Esophagus muscularis mucosa (tissue), 4 donors: ENCODE results near the gene OGA. TPM values are rescaled to one million over a fixed set of nuclear protein-coding genes. Genes with fewer than 3 reads are reported as not detected.

Source experiments
- DNase-seq: peaks from one replicate; pipeline ENCODE4 v3.0.0-alpha.2; 2017; ENCODE audit errors: extremely low spot score
- H3K27ac ChIP-seq, 4 donors: fragments of 200-600 bp; sonication (generic); replicated peaks in 1 of 4; 1 replicate in 3 of 4; 2 replicates in 1 of 4; pipeline ENCODE4 v1.5.1; 2016 to 2019; ENCODE audit warnings: mild to moderate bottlenecking in 1 of 4
- H3K27me3 ChIP-seq, 4 donors: fragments of 200-600 bp; sonication (generic); one replicate each; pipeline versions ENCODE4 v1.5.1 to v1.6.0; 2016 to 2019
- H3K36me3 ChIP-seq, 4 donors: fragments of 200-600 bp; sonication (generic); one replicate each; pipeline ENCODE4 v1.5.1; 2016 to 2019
- H3K4me1 ChIP-seq, 4 donors: fragments of 200-600 bp; sonication (generic); one replicate each; pipeline ENCODE4 v1.5.1; 2016 to 2019
- H3K4me3 ChIP-seq, 4 donors: fragments of 200-600 bp; sonication (generic); 1 replicate in 2 of 4; 2 replicates in 2 of 4; pipeline ENCODE4 v1.5.1; 2016 to 2019; ENCODE audit warnings: mild to moderate bottlenecking in 4 of 4, moderate library complexity in 1 of 4
- H3K9me3 ChIP-seq, 4 donors: fragments of 200-600 bp; sonication (generic); 1 replicate in 3 of 4; 2 replicates in 1 of 4; pipeline ENCODE4 v1.5.1; 2016 to 2019
- CTCF ChIP-seq, 3 experiments: fragments of 200-600 bp in 2 of 3; fragments of 450-650 bp in 1 of 3; sonication (generic) in 2 of 3; IDR thresholded peaks; one replicate each; pipeline ENCODE4 v1.5.1; 2017 to 2019; ENCODE audit warnings: antibody characterized with exemption in 3 of 3, mild to moderate bottlenecking in 2 of 3, moderate library complexity in 1 of 3
- EP300 ChIP-seq: sonication (generic); formaldehyde crosslinking; IDR thresholded peaks from one replicate; pipeline ENCODE4 v1.6.1; 2017; ENCODE audit warnings: antibody characterized with exemption
- POLR2A ChIP-seq: fragments of 450-650 bp; IDR thresholded peaks from one replicate; pipeline ENCODE4 v1.6.1; 2017; ENCODE audit warnings: antibody characterized with exemption, moderate library complexity, mild to moderate bottlenecking, low read depth
- POLR2AphosphoS5 ChIP-seq, 2 donors: sonication (generic); formaldehyde crosslinking; IDR thresholded peaks; one replicate each; pipeline ENCODE4 v1.6.1; 2017; ENCODE audit warnings: antibody characterized with exemption in 2 of 2
- whole genome bisulfite sequencing: methylation state at CpG from one replicate; pipeline ENCODE4 v1.1.5; 2018; 5-methylcytosine and 5-hydroxymethylcytosine counted together
- intact Hi-C: fragments of 100-400 bp; cut with DNase I; formaldehyde crosslinking; loops from one replicate; pipeline ENCODE4 v1.15.1; 2023
- total RNA-seq, 4 donors: library from RNA; depleted of rRNA; stranded (reverse); fragments of >200 nt; gene quantifications; one replicate each; pipeline versions ENCODE4 v1.1.0 to v1.2.1, GENCODE V29; 2016

OGA gene
- total RNA-seq, 4 donors from 2014 or later, result 85.4 to 131 (median 101) TPM

GRCh38 chr10:101778781-101779543, 39.3 kb downstream of the OGA start:
- peaks cover 54 to 82% (median 79%) of the 10 kb centered on the region in 4 donors for H3K4me1 ChIP-seq

GRCh38 chr10:101778151-101778780, 40.0 kb downstream of the OGA start:
- TF ChIP-seq EP300 (no peak), POLR2A (no peak), CTCF (IDR thresholded peaks at IDR 0.05) (no peak), POLR2AphosphoS5 (IDR thresholded peaks at IDR 0.05) (no peak)
- Histone ChIP-seq H3K27ac (no peak overlapping the region), H3K27me3 (peaks cover 12 to 66% (median 44%) of the 10 kb centered on the region in 4 donors), H3K4me1 (peaks cover 48 to 81% (median 80%) of the 10 kb centered on the region in 4 donors), H3K36me3 (no peaks in the 10 kb centered on the region), H3K4me3 (peak overlapping the region in 1 of 4 donors; percentile 51), H3K9me3 (no peaks in the 10 kb centered on the region)
- intact Hi-C loops, result loop anchor here (10.0 kb wide), 1 partner anchor 563 kb away; no protein-coding TSS in a partner anchor
- no peak for DNase-seq
- 68% methylated on average over 12 of the region's 12 CpGs for WGBS

More at GRCh38 chr10:101778781-101779543, 39.3 kb downstream of the OGA start:
- H3K27ac ChIP-seq, result no peak overlapping the region
- peak overlapping the region; percentile 45 to 59 (median 51) for H3K4me3 ChIP-seq
- no peaks in the 10 kb centered on the region for H3K9me3 ChIP-seq
- H3K27me3 ChIP-seq, result peaks cover 8 to 59% (median 38%) of the 10 kb centered on the region in 4 donors
- WGBS, result 15% methylated on average over 52 of the region's 58 CpGs
- TF ChIP-seq POLR2A (no peak), EP300 (no peak), POLR2AphosphoS5 (IDR thresholded peaks at IDR 0.05) (no peak), CTCF (IDR thresholded peaks at IDR 0.05) (no peak)
- DNase-seq, result no peak
- H3K36me3 ChIP-seq, result peaks cover 0 to 1% (median under 1%) of the 10 kb centered on the region in 4 donors
- intact Hi-C loops, result loop anchor here (10.0 kb wide), 1 partner anchor 564 kb away; no protein-coding TSS in a partner anchor

- Histone ChIP-seq H3K27ac (no peak overlapping the region), H3K36me3 (no peaks in the 10 kb centered on the region), H3K27me3 (peaks cover 13 to 72% (median 50%) of the 10 kb centered on the region in 4 donors), H3K4me1 (peaks cover 47 to 80% (median 78%) of the 10 kb centered on the region in 4 donors), H3K4me3 (no peak overlapping the region), H3K9me3 (no peaks in the 10 kb centered on the region)
- intact Hi-C loops, result loop anchor here (10.0 kb wide), 1 partner anchor 563 kb away; no protein-coding TSS in a partner anchor
- 90% methylated on average over 3 of the region's 3 CpGs for WGBS
- TF ChIP-seq CTCF (IDR thresholded peaks at IDR 0.05), result no peak
- TF ChIP-seq POLR2AphosphoS5 (IDR thresholded peaks at IDR 0.05), result no peak
- TF ChIP-seq EP300, result no peak
- TF ChIP-seq POLR2A, result no peak
- no peak for DNase-seq
Observed at GRCh38 chr10:101777619-101778145, 40.6 kb downstream of the OGA start.

GRCh38 chr10:101776161-101776817, 42.0 kb downstream of the OGA start:
- H3K27me3 ChIP-seq, result peaks cover 13 to 86% (median 59%) of the 10 kb centered on the region in 4 donors
- peaks cover 36 to 66% (median 64%) of the 10 kb centered on the region in 4 donors for H3K4me1 ChIP-seq
- peak overlapping the region; percentile 38 to 54 (median 42) for H3K4me3 ChIP-seq
- no peak for DNase-seq
- TF ChIP-seq POLR2AphosphoS5 (IDR thresholded peaks at IDR 0.05), result no peak
- no peaks in the 10 kb centered on the region for H3K36me3 ChIP-seq
- no peak overlapping the region for H3K27ac ChIP-seq
- 23% methylated on average over 18 of the region's 74 CpGs for WGBS
- intact Hi-C loops, result loop anchor here (10.0 kb wide), 1 partner anchor 561 kb away; no protein-coding TSS in a partner anchor
- H3K9me3 ChIP-seq, result no peaks in the 10 kb centered on the region
